ENCODE data around the gene IRGC. TPM values are rescaled to one million over a fixed set of nuclear protein-coding genes. Genes with fewer than 3 reads are reported as not detected.

The IRGC gene
- total RNA-seq, 1 experiment from 2014 or later = not detected

DNA sequence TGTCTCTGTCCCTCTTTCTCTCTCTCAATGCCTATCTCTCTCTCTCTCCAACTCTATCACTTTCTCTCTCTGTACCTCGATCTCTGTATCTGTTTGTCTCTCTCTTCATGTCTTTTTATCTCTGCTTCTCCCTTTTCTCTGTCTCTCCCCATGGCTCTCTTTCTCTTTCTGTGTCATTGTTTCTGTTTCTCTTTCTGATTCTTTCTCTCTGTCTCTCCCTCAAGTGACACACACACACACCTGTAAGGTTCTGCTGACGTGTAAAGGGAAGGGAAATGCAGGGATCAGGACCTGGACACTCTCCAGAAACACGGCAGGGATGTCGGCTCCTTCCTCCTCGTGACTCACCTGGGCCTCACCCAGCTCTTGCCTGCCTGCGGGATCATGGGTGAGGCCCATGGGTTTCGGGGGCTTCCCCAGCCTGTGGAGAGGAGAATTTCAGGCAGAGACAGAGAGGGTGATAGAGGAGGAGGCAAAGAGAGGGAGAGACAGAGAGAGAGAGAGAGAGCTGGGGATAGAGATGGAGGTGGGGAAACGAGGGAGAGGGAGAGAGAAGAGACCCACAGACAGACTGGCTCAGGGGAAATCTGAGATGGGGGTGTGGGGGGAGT is 40.5 kb upstream of the IRGC start:
- no peak overlapping the region for H3T11ph ChIP-seq (ENCODE audit: low read length)
- H3K56ac ChIP-seq (ENCODE audit: insufficient read length, low read depth, low read length) = no peak overlapping the region
- H3K9me3 Mint-ChIP-seq = no peaks in the 10 kb centered on the region
- H3K4me3 Mint-ChIP-seq = no peak overlapping the region; a peak in 1 of 5 replicates
- H3K18ac ChIP-seq (ENCODE audit: insufficient read length, low read depth, low read length) = no peak overlapping the region
- no peak overlapping the region for H2BK5ac ChIP-seq (ENCODE audit: insufficient read length, low read length)
- H2BK120ac ChIP-seq (ENCODE audit: low read depth, low read length, poor library complexity, severe bottlenecking) = no peak overlapping the region
- peaks cover 2% of the 10 kb centered on the region; the same call in 1 of the 2 replicates for H3K4me1 ChIP-seq (ENCODE audit: insufficient read depth, low read length)
- H3K4me1 Mint-ChIP-seq = peaks cover 22 to 26% of the 10 kb centered on the region in 2 experiments
- no peaks in the 10 kb centered on the region for H3K79me2 ChIP-seq (ENCODE audit: insufficient read depth, low read length)
- TF ChIP-seq, protein P1, sequence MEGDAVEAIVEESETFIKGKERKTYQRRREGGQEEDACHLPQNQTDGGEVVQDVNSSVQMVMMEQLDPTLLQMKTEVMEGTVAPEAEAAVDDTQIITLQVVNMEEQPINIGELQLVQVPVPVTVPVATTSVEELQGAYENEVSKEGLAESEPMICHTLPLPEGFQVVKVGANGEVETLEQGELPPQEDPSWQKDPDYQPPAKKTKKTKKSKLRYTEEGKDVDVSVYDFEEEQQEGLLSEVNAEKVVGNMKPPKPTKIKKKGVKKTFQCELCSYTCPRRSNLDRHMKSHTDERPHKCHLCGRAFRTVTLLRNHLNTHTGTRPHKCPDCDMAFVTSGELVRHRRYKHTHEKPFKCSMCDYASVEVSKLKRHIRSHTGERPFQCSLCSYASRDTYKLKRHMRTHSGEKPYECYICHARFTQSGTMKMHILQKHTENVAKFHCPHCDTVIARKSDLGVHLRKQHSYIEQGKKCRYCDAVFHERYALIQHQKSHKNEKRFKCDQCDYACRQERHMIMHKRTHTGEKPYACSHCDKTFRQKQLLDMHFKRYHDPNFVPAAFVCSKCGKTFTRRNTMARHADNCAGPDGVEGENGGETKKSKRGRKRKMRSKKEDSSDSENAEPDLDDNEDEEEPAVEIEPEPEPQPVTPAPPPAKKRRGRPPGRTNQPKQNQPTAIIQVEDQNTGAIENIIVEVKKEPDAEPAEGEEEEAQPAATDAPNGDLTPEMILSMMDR (conservative IDR thresholded peaks at IDR 0.05) = no peak
- H4K5ac ChIP-seq (ENCODE audit: insufficient read length, low read depth, low read length) = no peak overlapping the region
- H3K27me3 ChIP-seq (ENCODE audit: insufficient read depth, low read length) = no peaks in the 10 kb centered on the region
- no peak for DNase-seq
- H3K9me3 ChIP-seq (ENCODE audit: control insufficient read depth, low read depth, low read length) = no peaks in the 10 kb centered on the region
- H2BK12ac ChIP-seq (ENCODE audit: insufficient read length, low read depth, low read length) = no peak overlapping the region
- no peaks in the 10 kb centered on the region for H4K20me1 ChIP-seq (ENCODE audit: control insufficient read depth, insufficient read depth, insufficient read length)
- H3K79me1 ChIP-seq (ENCODE audit: insufficient read depth, low read depth, low read length, poor library complexity, severe bottlenecking) = no peaks in the 10 kb centered on the region
- H3K23ac ChIP-seq (ENCODE audit: insufficient read length, low read depth, low read length) = no peak overlapping the region
- no peak overlapping the region for H2AFZ ChIP-seq (ENCODE audit: low read length)
- no peak overlapping the region for H3K4ac ChIP-seq (ENCODE audit: low read depth, low read length)
- H3K23me2 ChIP-seq (ENCODE audit: insufficient read length, low read depth, low read length, poor library complexity, severe bottlenecking) = no peaks in the 10 kb centered on the region
- H3K27me3 Mint-ChIP-seq (ENCODE audit: low read depth) = peaks cover 12% of the 10 kb centered on the region
- H3K27ac ChIP-seq (ENCODE audit: insufficient read length, low read depth, low read length) = no peak overlapping the region
- H4K8ac ChIP-seq (replicated peaks; ENCODE audit: insufficient read length, low read depth, low read length) = no peak overlapping the region
- H2BK20ac ChIP-seq (ENCODE audit: low read depth, low read length, poor library complexity, severe bottlenecking) = no peak overlapping the region
- no peaks in the 10 kb centered on the region for H3K36me3 Mint-ChIP-seq (ENCODE audit: insufficient read depth in 1 of 3, low read depth in 3 of 3)
- no peak overlapping the region for H2BK15ac ChIP-seq (ENCODE audit: low read depth, low read length)
- H3K9ac ChIP-seq (ENCODE audit: extremely low read depth, insufficient read length, low read length) = no peak overlapping the region
- no peak overlapping the region for H4K91ac ChIP-seq (ENCODE audit: insufficient read length, low read depth, low read length)
- peak overlapping the region in 2 of 3 experiments; percentile 1 to 26; a peak in 2 of 7 replicates for H3K27ac Mint-ChIP-seq
- no CpG with 5 or more reads among the region's 8 CpGs for WGBS (ENCODE audit: extremely low coverage, insufficient read length, low lambda C conversion rate)
- H3K14ac ChIP-seq (ENCODE audit: insufficient read depth, low read length) = no peak overlapping the region
- no peak overlapping the region for H2AK5ac ChIP-seq (ENCODE audit: insufficient read length, low read length)
- no peak overlapping the region for H3K4me2 ChIP-seq (ENCODE audit: insufficient read depth, insufficient read length, low read length)

Data from H9 (cell line).